K562 (cell line): Measurements from ENCODE around the gene CNTROB. TPM values are rescaled to one million over a fixed set of nuclear protein-coding genes. Genes with fewer than 3 reads are reported as not detected.

ENCODE experiments used
- ATAC-seq: fragments of 200-7000 bp; cut with Tn5 transposase; 3 replicates; pipeline ENCODE4 v1.9.1; 2020; ENCODE audit warnings: moderate library complexity
- BruUV-seq: library from RNA; stranded (reverse); fragments of 400-500 nt; replicated peaks from 2 replicates; lab custom pipeline; 2021; lab: Mats Ljungman, UMichigan
- CTCF ChIA-PET: fragments of 300-600 bp; formaldehyde crosslinking; extraction: SDS; loops from one replicate; lab custom pipeline; 2021; ENCODE audit warnings: low intra/inter-chr PET ratio; lab: Yijun Ruan, JAX
- POLR2A ChIA-PET: fragments of 300-600, 350-650 bp; sonication (Branson Sonifier 250); formaldehyde crosslinking; extraction: SDS; loops from one replicate; lab custom pipeline; 2021; ENCODE audit warnings: antibody characterized with exemption, inconsistent platforms; lab: Yijun Ruan, JAX
- DNase-seq, 4 experiments: peaks; one replicate each; pipeline versions ENCODE4 v3.0.0 to v3.0.0-alpha.2; 2011 to 2018; ENCODE audit warnings: low spot score in 3 of 4, mixed read lengths in 3 of 4; ENCODE audit errors: extremely low read depth in 1 of 4
- FAIRE-seq: peaks from 2 replicates; lab custom pipeline; 2011; peaks lifted over from hg19 to GRCh38; lab: Jason Lieb, UNC
- H2AFZ ChIP-seq: 2 replicates; pipeline ENCODE4 v1.6.0; 2011; ENCODE audit warnings: low read depth, low read length, control low read depth, inconsistent platforms
- H3K27ac ChIP-seq: fragments of 200-600 bp; 3 replicates; pipeline ENCODE4 v1.8.0; 2011; ENCODE audit warnings: low read depth, mild to moderate bottlenecking, control low read depth, inconsistent platforms, low read length, moderate library complexity, mixed read lengths; ENCODE audit errors: extremely low read depth
- H3K27me3 ChIP-seq, 2 experiments: fragments of 300-600 bp in 1 of 2; 2 replicates in 1 of 2; 3 replicates in 1 of 2; pipeline versions ENCODE4 v1.6.0 to v1.8.0; 2011; ENCODE audit warnings: inconsistent platforms in 2 of 2, low read length in 2 of 2, mild to moderate bottlenecking in 1 of 2, mixed read lengths in 1 of 2, moderate library complexity in 1 of 2; ENCODE audit not compliant: control insufficient read depth in 2 of 2, insufficient read depth in 2 of 2
- H3K36me3 ChIP-seq: fragments of 300-600 bp; 3 replicates; pipeline ENCODE4 v1.8.0; 2011; ENCODE audit warnings: mild to moderate bottlenecking, low read length, inconsistent platforms; ENCODE audit not compliant: control insufficient read depth, insufficient read depth
- H3K4me1 ChIP-seq, 2 experiments: fragments of 200-600 bp in 1 of 2; replicated peaks in 1 of 2; 2 replicates in 1 of 2; 3 replicates in 1 of 2; pipeline versions ENCODE4 v1.5.1 to v1.8.0; 2011; ENCODE audit warnings: inconsistent platforms in 2 of 2, low read length in 2 of 2, mild to moderate bottlenecking in 1 of 2, mixed read lengths in 1 of 2, moderate library complexity in 1 of 2; ENCODE audit not compliant: control insufficient read depth in 2 of 2, insufficient read depth in 2 of 2
- H3K4me2 ChIP-seq: 2 replicates; pipeline ENCODE4 v1.6.1; 2011; ENCODE audit warnings: low read length, control low read depth, inconsistent platforms, mixed read lengths; ENCODE audit not compliant: insufficient read depth
- H3K4me3 ChIP-seq: fragments of 200-600 bp; sonication (generic), shearing (Covaris generic); 2 replicates; pipeline ENCODE4 v1.5.1; 2016; ENCODE audit warnings: control low read depth, inconsistent platforms
- H3K79me2 ChIP-seq: fragments of 200-600 bp; 3 replicates; pipeline ENCODE4 v1.8.0; 2011; ENCODE audit warnings: low read length, inconsistent platforms; ENCODE audit not compliant: control insufficient read depth, insufficient read depth
- H3K9ac ChIP-seq, 2 experiments: 2 replicates each; pipeline versions ENCODE4 v1.6.0 to v1.6.1; 2011; ENCODE audit warnings: low read depth in 2 of 2, low read length in 2 of 2, control low read depth in 1 of 2, inconsistent platforms in 1 of 2, mild to moderate bottlenecking in 1 of 2, mixed read lengths in 1 of 2; ENCODE audit not compliant: insufficient read depth in 1 of 2
- H3K9me1 ChIP-seq: one replicate; pipeline ENCODE4 v1.6.0; 2011; ENCODE audit warnings: inconsistent platforms, mild to moderate bottlenecking, low read length, moderate library complexity; ENCODE audit not compliant: control insufficient read depth, insufficient read depth
- H3K9me3 ChIP-seq: replicated peaks from 2 replicates; pipeline ENCODE4 v1.5.1; 2011; ENCODE audit warnings: low read depth, low read length, inconsistent platforms; ENCODE audit not compliant: control insufficient read depth, insufficient read depth
- H4K20me1 ChIP-seq: replicated peaks from 2 replicates; pipeline ENCODE4 v1.6.1; 2011; ENCODE audit warnings: low read length, inconsistent platforms, mixed read lengths; ENCODE audit not compliant: control insufficient read depth, insufficient read depth
- ARID4B ChIP-seq: sonication (generic); formaldehyde crosslinking; IDR thresholded peaks from 2 replicates; pipeline ENCODE4 v1.8.0; 2022; ENCODE audit warnings: mild to moderate bottlenecking, missing genetic modification reagents
- ATF1 ChIP-seq, 2 experiments: fragments of 450-650 bp in 1 of 2; IDR thresholded peaks; 2 replicates each; pipeline ENCODE4 v1.6.1; 2016; ENCODE audit warnings: missing compliant biosample characterization in 1 of 2, missing genetic modification characterization in 1 of 2
- CTCF ChIP-seq, 3 experiments: IDR thresholded peaks in 2 of 3; conservative IDR thresholded peaks in 1 of 3; 2 replicates each; pipeline ENCODE4 v1.5.1; 2011 to 2012; ENCODE audit warnings: low read length in 3 of 3, mild to moderate bottlenecking in 3 of 3, control low read depth in 2 of 3, improper control_type of control experiment in 1 of 3, inconsistent platforms in 1 of 3, low read depth in 1 of 3, mixed read lengths in 1 of 3, moderate library complexity in 1 of 3; ENCODE audit not compliant: insufficient read depth in 2 of 3
- JUND ChIP-seq, 2 experiments: IDR thresholded peaks; 2 replicates in 1 of 2; 3 replicates in 1 of 2; pipeline ENCODE4 v1.6.1; 2011; ENCODE audit warnings: borderline replicate concordance in 2 of 2, low read depth in 2 of 2, low read length in 2 of 2, improper control_type of control experiment in 1 of 2, missing biosample characterization in 1 of 2, missing genetic modification characterization in 1 of 2, missing genetic modification reagents in 1 of 2
- MNT ChIP-seq, 2 experiments: fragments of 450-650 bp; conservative IDR thresholded peaks; 2 replicates each; pipeline ENCODE4 v1.6.1; 2017; ENCODE audit warnings: mild to moderate bottlenecking in 2 of 2, moderate library complexity in 2 of 2
- SP1 ChIP-seq: sonication (generic); formaldehyde crosslinking; IDR thresholded peaks from 2 replicates; pipeline ENCODE4 v1.8.1; 2022; ENCODE audit warnings: mild to moderate bottlenecking, missing genetic modification reagents
- TAF7 ChIP-seq: fragments of 450-650 bp; IDR thresholded peaks from 2 replicates; pipeline ENCODE4 v1.6.1; 2016; ENCODE audit warnings: missing genetic modification characterization, missing compliant biosample characterization
- WGBS: fragments of 100-300 bp; shearing (Covaris generic); methylation state at CpG from one replicate; pipeline ENCODE4 v1.1.6; 2016; ENCODE audit warnings: low coverage, mixed read lengths; ENCODE audit not compliant: insufficient coverage; ENCODE audit errors: missing lambda C conversion rate; 5-methylcytosine and 5-hydroxymethylcytosine counted together
- in situ Hi-C: fragments of 300-500 bp; cut with MboI; formaldehyde crosslinking; loops from 4 replicates; pipeline ENCODE4 v1.15.0; 2018; ENCODE audit warnings: inconsistent platforms, mixed read lengths
- intact Hi-C: fragments of 100-400 bp; cut with micrococcal nuclease; formaldehyde crosslinking; loops from 2 replicates; pipeline ENCODE4 v1.14.2; 2022
- polyA plus RNA-seq, 8 experiments: library from polyadenylated mRNA; depleted of rRNA in 4 of 8; stranded (reverse) in 5 of 8; unstranded in 3 of 8; fragments of >200 nt; fragmentation: Nextera tagmentation in 2 of 8; fragmentation: Illumina TruSeq in 1 of 8; extraction: Ambion mirVana in 2 of 8; extraction: Trizol in 1 of 8; gene quantifications; 2 replicates each; pipeline versions ENCODE4 v1.2.1 to v1.2.3, GENCODE V29; 2011 to 2014; ENCODE audit warnings: inconsistent platforms in 1 of 8, missing spikeins in 1 of 8
- total RNA-seq, 7 experiments: library from RNA; depleted of rRNA in 6 of 7; stranded (reverse); fragments of >200 nt in 6 of 7; fragmentation: Illumina TruSeq in 2 of 7; extraction: Trizol in 2 of 7; gene quantifications; 2 replicates each; pipeline versions ENCODE4 v1.2.1 to v1.2.3, GENCODE V29; 2011 to 2021; ENCODE audit warnings: low replicate concordance in 1 of 7

The CNTROB gene
- total and polyA plus RNA-seq, 9 of the 15 experiments (the other 6 are each of a cell fraction or from before 2014, with no cell fraction given): 1.9 to 33.3 (median 23.0) TPM

- TF ChIP-seq CTCF (IDR thresholded peaks at IDR 0.05 in 2 of 3, conservative IDR thresholded peaks at IDR 0.05 in 1 of 3; ENCODE audit: insufficient read depth in 2 of 3, low read depth in 1 of 3, low read length in 3 of 3): no peak
Observed at GRCh38 chr17:7984904-7985303, 52.9 kb downstream of the CNTROB start (continued).

GRCh38 chr17:7987112-7987893, 55.3 kb downstream of the CNTROB start:
- WGBS: 5% methylated on average over 10 of the region's 12 CpGs
- TF ChIP-seq SP1 (CRISPR knock-in tag) (no peak), ATF1 (CRISPR knock-in tag; IDR thresholded peaks at IDR 0.05) (no peak), ATF1 (tag; IDR thresholded peaks at IDR 0.05) (peak; percentile 45), TAF7 (tag) (no peak), ARID4B (CRISPR knock-in tag) (no peak), JUND (IDR thresholded peaks at IDR 0.05; ENCODE audit: borderline replicate concordance, low read depth, low read length) (no peak), JUND (tag; IDR thresholded peaks at IDR 0.05; ENCODE audit: borderline replicate concordance, low read depth, low read length) (no peak), MNT (conservative IDR thresholded peaks at IDR 0.05) (no peak)
- POLR2A ChIA-PET: interaction anchor here (0.6 to 1.2 kb wide), 4 partner anchors 11 to 197 kb away, joined by 3 to 4 read pairs (median 3); no protein-coding TSS in a partner anchor

More at GRCh38 chr17:7987112-7987893, 55.3 kb downstream of the CNTROB start:
- no peaks in the 10 kb centered on the region for H3K79me2 ChIP-seq
- no peaks in the 10 kb centered on the region for H3K9me1 ChIP-seq
- peaks cover 6 to 29% of the 10 kb centered on the region in 2 experiments for H3K27me3 ChIP-seq
- no peak overlapping the region for H3K4me3 ChIP-seq
- no peak for ATAC-seq
- no peaks in the 10 kb centered on the region for H3K9me3 ChIP-seq
- in situ Hi-C loops (loop anchor here (5.0 to 10.0 kb wide), 2 partner anchors 70 to 243 kb away; partner anchors contain the start of gene RNF227), intact Hi-C loops (no loop called here)
- no peak overlapping the region for H3K4me2 ChIP-seq
- H3K36me3 ChIP-seq: no peaks in the 10 kb centered on the region
- DNase-seq: no peak
- CTCF ChIA-PET: interaction anchor here (1.1 to 4.9 kb wide), 2 partner anchors 74 to 244 kb away, joined by 3 to 52 read pairs; no protein-coding TSS in a partner anchor
- no peak overlapping the region for H3K27ac ChIP-seq
- FAIRE-seq: no peak
- H3K4me1 ChIP-seq: peaks cover 0 to 11% of the 10 kb centered on the region in 2 experiments; a peak in 2 of 5 replicates
- BruUV-seq: no TSS peak
- H3K9ac ChIP-seq: no peak overlapping the region
- H4K20me1 ChIP-seq: no peaks in the 10 kb centered on the region
- H2AFZ ChIP-seq: no peak overlapping the region
